Liver (tissue), 9 donors: ENCODE results near the gene SGF29. TPM values are rescaled to one million over a fixed set of nuclear protein-coding genes. Genes with fewer than 3 reads are reported as not detected.

Source experiments
- DNase-seq: peaks from one replicate; pipeline ENCODE4 v3.0.0-alpha.2; 2017; ENCODE audit warnings: low spot score
- H3K27ac ChIP-seq, 2 donors: one replicate each; pipeline ENCODE4 v1.7.0; 2013; ENCODE audit warnings: inconsistent platforms in 2 of 2, low read length in 2 of 2, control low read depth in 1 of 2, low read depth in 1 of 2, mild to moderate bottlenecking in 1 of 2
- H3K27me3 ChIP-seq, 4 donors: one replicate each; pipeline versions ENCODE4 v1.6.1 to v1.7.0; 2013; ENCODE audit warnings: low read length in 3 of 4, inconsistent platforms in 1 of 4, mild to moderate bottlenecking in 1 of 4, moderate library complexity in 1 of 4; ENCODE audit not compliant: control insufficient read depth in 4 of 4, insufficient read depth in 4 of 4
- H3K36me3 ChIP-seq, 4 donors: one replicate each; pipeline versions ENCODE4 v1.6.1 to v1.7.0; 2013; ENCODE audit warnings: low read length in 3 of 4, mild to moderate bottlenecking in 3 of 4, low read depth in 1 of 4, moderate library complexity in 1 of 4; ENCODE audit not compliant: control insufficient read depth in 4 of 4, insufficient read depth in 3 of 4
- H3K4me1 ChIP-seq, 4 donors: one replicate each; pipeline versions ENCODE4 v1.6.1 to v1.7.0; 2013; ENCODE audit warnings: low read length in 3 of 4, mild to moderate bottlenecking in 3 of 4, moderate library complexity in 1 of 4; ENCODE audit not compliant: control insufficient read depth in 4 of 4, insufficient read depth in 4 of 4
- H3K4me3 ChIP-seq, 3 donors: one replicate each; pipeline versions ENCODE4 v1.6.1 to v1.7.0; 2013; ENCODE audit warnings: low read length in 3 of 3, control low read depth in 1 of 3, low read depth in 1 of 3, mild to moderate bottlenecking in 1 of 3
- H3K9ac ChIP-seq, 2 donors: one replicate each; pipeline ENCODE4 v1.7.0; 2013; ENCODE audit warnings: low read length in 2 of 2, mild to moderate bottlenecking in 2 of 2, moderate library complexity in 2 of 2, control low read depth in 1 of 2, low read depth in 1 of 2
- H3K9me3 ChIP-seq, 4 donors: one replicate each; pipeline versions ENCODE4 v1.6.1 to v1.7.0; 2013; ENCODE audit warnings: low read length in 3 of 4; ENCODE audit not compliant: control insufficient read depth in 4 of 4
- EGR1 ChIP-seq, 2 donors: IDR thresholded peaks; 2 replicates each; pipeline ENCODE4 v1.6.1; 2016 to 2018; ENCODE audit warnings: antibody characterized with exemption in 2 of 2, low read depth in 2 of 2
- FOXA1 ChIP-seq: IDR thresholded peaks from 2 replicates; pipeline ENCODE4 v1.6.1; 2016; ENCODE audit warnings: antibody characterized with exemption
- FOXA2 ChIP-seq: IDR thresholded peaks from 2 replicates; pipeline ENCODE4 v1.6.1; 2016; ENCODE audit warnings: antibody characterized with exemption
- GABPA ChIP-seq, 2 donors: IDR thresholded peaks in 1 of 2; conservative IDR thresholded peaks in 1 of 2; 2 replicates each; pipeline ENCODE4 v1.6.1; 2016; ENCODE audit warnings: antibody characterized with exemption in 2 of 2, mild to moderate bottlenecking in 1 of 2, moderate library complexity in 1 of 2
- HNF4A ChIP-seq, 2 donors: conservative IDR thresholded peaks; 2 replicates each; pipeline ENCODE4 v1.6.1; 2016; ENCODE audit warnings: antibody characterized with exemption in 2 of 2, mild to moderate bottlenecking in 2 of 2
- HNF4G ChIP-seq: IDR thresholded peaks from 2 replicates; pipeline ENCODE4 v1.6.1; 2016; ENCODE audit warnings: antibody characterized with exemption
- JUND ChIP-seq, 2 donors: IDR thresholded peaks; 2 replicates each; pipeline ENCODE4 v1.6.1; 2016; ENCODE audit warnings: antibody characterized with exemption in 2 of 2
- MAX ChIP-seq: IDR thresholded peaks from 2 replicates; pipeline ENCODE4 v1.6.1; 2016; ENCODE audit warnings: antibody characterized with exemption
- NR2F2 ChIP-seq: IDR thresholded peaks from 2 replicates; pipeline ENCODE4 v1.6.1; 2016; ENCODE audit warnings: antibody characterized with exemption
- RAD21 ChIP-seq, 2 donors: IDR thresholded peaks; 2 replicates each; pipeline ENCODE4 v1.6.1; 2016; ENCODE audit warnings: antibody characterized with exemption in 2 of 2, mild to moderate bottlenecking in 2 of 2
- REST ChIP-seq: IDR thresholded peaks from 2 replicates; pipeline ENCODE4 v1.6.1; 2016; ENCODE audit warnings: antibody characterized with exemption, mild to moderate bottlenecking
- RXRA ChIP-seq, 2 donors: IDR thresholded peaks; 2 replicates each; pipeline ENCODE4 v1.6.1; 2017 to 2018; ENCODE audit warnings: antibody characterized with exemption in 2 of 2, mild to moderate bottlenecking in 1 of 2
- SP1 ChIP-seq: IDR thresholded peaks from 2 replicates; pipeline ENCODE4 v1.6.1; 2018; ENCODE audit warnings: antibody characterized with exemption, mild to moderate bottlenecking
- TAF1 ChIP-seq: conservative IDR thresholded peaks from 2 replicates; pipeline ENCODE4 v1.6.1; 2016; ENCODE audit warnings: antibody characterized with exemption, mild to moderate bottlenecking
- YY1 ChIP-seq: IDR thresholded peaks from 2 replicates; pipeline ENCODE4 v1.6.1; 2016; ENCODE audit warnings: antibody characterized with exemption, mild to moderate bottlenecking
- WGBS: extraction: QIAGEN DNeasy Blood & Tissue Kit; methylation state at CpG from one replicate; pipeline ENCODE4 v1.1.7; 2013; 5-methylcytosine and 5-hydroxymethylcytosine counted together
- polyA plus RNA-seq, 2 donors: library from polyadenylated mRNA; stranded (reverse) in 1 of 2; unstranded in 1 of 2; fragments of 200-250 nt in 1 of 2; fragments of >200 nt in 1 of 2; fragmentation: Nextera tagmentation in 1 of 2; extraction: Ambion mirVana in 1 of 2; gene quantifications; one replicate each; pipeline versions ENCODE4 v1.2.1 to v1.2.3, GENCODE V29; 2013 to 2015
- total RNA-seq, 2 donors: library from RNA; depleted of rRNA; stranded (reverse); fragments of >200 nt; gene quantifications; one replicate each; pipeline ENCODE4 v1.2.3, GENCODE V29; 2014
- TF ChIP-seq, protein P1 (sequence below): IDR thresholded peaks from 2 replicates; pipeline ENCODE4 v1.6.1; 2016; ENCODE audit warnings: antibody characterized with exemption
- TF ChIP-seq, protein P2 (sequence below): fragments of 150-350 bp; IDR thresholded peaks from 2 replicates; pipeline ENCODE4 v1.5.1; 2017; ENCODE audit warnings: improper control_type of control experiment, low read depth, low read length; ENCODE audit not compliant: missing input control
- TF ChIP-seq, protein P3 (sequence below): IDR thresholded peaks from 2 replicates; pipeline ENCODE4 v1.6.1; 2016; ENCODE audit warnings: antibody characterized with exemption
- donor health status: healthy.
- donor health status: healthy.
- donor health status: healthy.
- donor health status: healthy.
- donor health status: healthy.

Gene SGF29
- total and polyA plus RNA-seq, 4 donors, result 6.5 to 18.1 (median 10.5) TPM

DNA sequence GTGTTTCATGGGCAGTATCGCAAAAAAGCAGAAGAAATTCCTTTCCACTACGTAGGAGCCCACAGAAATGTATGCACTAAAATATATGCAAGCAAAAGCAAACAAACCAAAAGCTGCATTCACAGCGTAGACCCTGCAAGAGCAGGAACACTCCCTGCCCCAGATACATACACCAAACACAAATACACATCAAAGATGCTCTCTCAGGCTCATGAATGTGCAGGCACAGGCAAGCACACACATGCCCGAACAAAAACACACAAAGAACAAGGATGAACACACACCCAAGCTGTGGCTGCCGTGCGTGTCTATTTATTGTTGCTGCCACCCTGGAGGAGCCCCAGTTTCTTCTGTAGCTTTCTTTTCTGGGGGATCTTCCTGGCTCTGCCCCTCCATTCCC, 16.6 kb upstream of the SGF29 start:
- Histone ChIP-seq H3K4me1 (peaks cover 12 to 53% (median 32%) of the 10 kb centered on the region in 4 donors), H3K27ac (peak overlapping the region; percentile 92 to 98), H3K36me3 (peaks cover 0 to 2% (median 0%) of the 10 kb centered on the region in 4 donors), H3K9me3 (no peaks in the 10 kb centered on the region), H3K4me3 (peak overlapping the region; percentile 62 to 75 (median 68)), H3K9ac (peak overlapping the region; percentile 89 to 95), H3K27me3 (no peaks in the 10 kb centered on the region)
- DNase-seq, result no peak
- WGBS, result 37% methylated on average over 6 of the region's 6 CpGs
- TF ChIP-seq, protein P1, sequence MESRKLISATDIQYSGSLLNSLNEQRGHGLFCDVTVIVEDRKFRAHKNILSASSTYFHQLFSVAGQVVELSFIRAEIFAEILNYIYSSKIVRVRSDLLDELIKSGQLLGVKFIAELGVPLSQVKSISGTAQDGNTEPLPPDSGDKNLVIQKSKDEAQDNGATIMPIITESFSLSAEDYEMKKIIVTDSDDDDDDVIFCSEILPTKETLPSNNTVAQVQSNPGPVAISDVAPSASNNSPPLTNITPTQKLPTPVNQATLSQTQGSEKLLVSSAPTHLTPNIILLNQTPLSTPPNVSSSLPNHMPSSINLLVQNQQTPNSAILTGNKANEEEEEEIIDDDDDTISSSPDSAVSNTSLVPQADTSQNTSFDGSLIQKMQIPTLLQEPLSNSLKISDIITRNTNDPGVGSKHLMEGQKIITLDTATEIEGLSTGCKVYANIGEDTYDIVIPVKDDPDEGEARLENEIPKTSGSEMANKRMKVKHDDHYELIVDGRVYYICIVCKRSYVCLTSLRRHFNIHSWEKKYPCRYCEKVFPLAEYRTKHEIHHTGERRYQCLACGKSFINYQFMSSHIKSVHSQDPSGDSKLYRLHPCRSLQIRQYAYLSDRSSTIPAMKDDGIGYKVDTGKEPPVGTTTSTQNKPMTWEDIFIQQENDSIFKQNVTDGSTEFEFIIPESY, result no peak
- TF ChIP-seq MAX (no peak), TAF1 (no peak), FOXA1 (no peak)

DNA sequence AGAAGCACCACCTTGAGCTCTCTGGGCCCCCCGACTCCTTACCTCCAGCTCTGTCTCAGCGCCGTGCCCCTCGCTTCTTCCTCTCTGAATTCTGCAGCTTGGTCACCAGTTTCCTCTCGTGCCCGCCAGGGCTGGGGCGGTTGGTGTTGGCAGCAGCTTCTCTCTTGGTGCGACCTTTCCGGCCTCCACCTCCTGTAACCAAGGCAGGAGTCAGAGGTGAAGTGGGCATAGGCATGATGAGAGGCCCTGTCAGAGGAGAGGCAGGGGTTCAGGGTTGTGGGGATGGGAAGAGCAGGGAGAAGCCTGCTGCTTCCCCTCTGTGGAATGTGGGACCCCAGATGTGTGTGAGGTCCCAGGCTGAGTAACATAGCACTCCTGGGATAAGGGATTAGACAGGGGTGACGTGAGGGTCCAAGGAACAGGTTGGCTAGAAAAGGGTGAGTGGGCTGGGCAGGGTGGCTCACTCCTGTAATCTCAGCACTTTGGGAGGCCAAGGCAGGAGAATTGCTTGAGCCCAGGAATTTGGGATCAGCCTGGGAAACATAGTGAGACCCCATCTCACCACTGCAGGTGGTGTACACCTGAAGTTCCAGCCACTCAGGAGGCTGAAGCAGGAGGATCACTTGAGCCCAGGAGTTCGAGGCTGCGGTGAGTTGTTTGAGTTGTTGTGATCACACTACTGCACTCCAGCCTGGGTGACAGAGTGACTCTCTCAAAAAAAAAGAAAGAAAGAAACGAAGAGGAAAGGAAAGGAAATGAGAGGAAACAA, 15.6 kb upstream of the SGF29 start:
- no peaks in the 10 kb centered on the region for H3K9me3 ChIP-seq

More for the DNA sequence above, 15.6 kb upstream of the SGF29 start:
- no peak for DNase-seq
- Histone ChIP-seq H3K4me3 (peak overlapping the region; percentile 62 to 75 (median 68)), H3K9ac (peak overlapping the region; percentile 89 to 95), H3K4me1 (peaks cover 14 to 52% (median 28%) of the 10 kb centered on the region in 4 donors), H3K27me3 (no peaks in the 10 kb centered on the region), H3K27ac (peak overlapping the region; percentile 92 to 98), H3K36me3 (peaks cover 0 to 2% (median 0%) of the 10 kb centered on the region in 4 donors)
- no peak for TF ChIP-seq NR2F2
- no peak for TF ChIP-seq GABPA (IDR thresholded peaks at IDR 0.05 in 1 of 2, conservative IDR thresholded peaks at IDR 0.05 in 1 of 2)
- TF ChIP-seq, protein P1, result no peak
- no peak for TF ChIP-seq TAF1
- TF ChIP-seq MAX, result no peak
- TF ChIP-seq YY1, result no peak
- TF ChIP-seq REST, result no peak
- TF ChIP-seq HNF4G, result no peak
- TF ChIP-seq SP1, result no peak
- TF ChIP-seq JUND (IDR thresholded peaks at IDR 0.05), result no peak
- no peak for TF ChIP-seq FOXA2
- no peak for TF ChIP-seq EGR1 (IDR thresholded peaks at IDR 0.05; ENCODE audit: low read depth in 2 of 2)
- TF ChIP-seq, protein P2, sequence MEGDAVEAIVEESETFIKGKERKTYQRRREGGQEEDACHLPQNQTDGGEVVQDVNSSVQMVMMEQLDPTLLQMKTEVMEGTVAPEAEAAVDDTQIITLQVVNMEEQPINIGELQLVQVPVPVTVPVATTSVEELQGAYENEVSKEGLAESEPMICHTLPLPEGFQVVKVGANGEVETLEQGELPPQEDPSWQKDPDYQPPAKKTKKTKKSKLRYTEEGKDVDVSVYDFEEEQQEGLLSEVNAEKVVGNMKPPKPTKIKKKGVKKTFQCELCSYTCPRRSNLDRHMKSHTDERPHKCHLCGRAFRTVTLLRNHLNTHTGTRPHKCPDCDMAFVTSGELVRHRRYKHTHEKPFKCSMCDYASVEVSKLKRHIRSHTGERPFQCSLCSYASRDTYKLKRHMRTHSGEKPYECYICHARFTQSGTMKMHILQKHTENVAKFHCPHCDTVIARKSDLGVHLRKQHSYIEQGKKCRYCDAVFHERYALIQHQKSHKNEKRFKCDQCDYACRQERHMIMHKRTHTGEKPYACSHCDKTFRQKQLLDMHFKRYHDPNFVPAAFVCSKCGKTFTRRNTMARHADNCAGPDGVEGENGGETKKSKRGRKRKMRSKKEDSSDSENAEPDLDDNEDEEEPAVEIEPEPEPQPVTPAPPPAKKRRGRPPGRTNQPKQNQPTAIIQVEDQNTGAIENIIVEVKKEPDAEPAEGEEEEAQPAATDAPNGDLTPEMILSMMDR, result no peak
- no peak for TF ChIP-seq HNF4A (conservative IDR thresholded peaks at IDR 0.05)
- TF ChIP-seq, protein P3, sequence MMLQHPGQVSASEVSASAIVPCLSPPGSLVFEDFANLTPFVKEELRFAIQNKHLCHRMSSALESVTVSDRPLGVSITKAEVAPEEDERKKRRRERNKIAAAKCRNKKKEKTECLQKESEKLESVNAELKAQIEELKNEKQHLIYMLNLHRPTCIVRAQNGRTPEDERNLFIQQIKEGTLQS, result no peak
- TF ChIP-seq RXRA (IDR thresholded peaks at IDR 0.05), result no peak
- no peak for TF ChIP-seq RAD21 (IDR thresholded peaks at IDR 0.05)
- no peak for TF ChIP-seq FOXA1
- WGBS, result 29% methylated on average over 13 of the region's 13 CpGs
